ENCODE data around the gene VPS8. TPM values are rescaled to one million over a fixed set of nuclear protein-coding genes. Genes with fewer than 3 reads are reported as not detected.

Gene VPS8
- total RNA-seq, 2 experiments from 2014 or later, result 30.2 to 33.3 TPM

DNA sequence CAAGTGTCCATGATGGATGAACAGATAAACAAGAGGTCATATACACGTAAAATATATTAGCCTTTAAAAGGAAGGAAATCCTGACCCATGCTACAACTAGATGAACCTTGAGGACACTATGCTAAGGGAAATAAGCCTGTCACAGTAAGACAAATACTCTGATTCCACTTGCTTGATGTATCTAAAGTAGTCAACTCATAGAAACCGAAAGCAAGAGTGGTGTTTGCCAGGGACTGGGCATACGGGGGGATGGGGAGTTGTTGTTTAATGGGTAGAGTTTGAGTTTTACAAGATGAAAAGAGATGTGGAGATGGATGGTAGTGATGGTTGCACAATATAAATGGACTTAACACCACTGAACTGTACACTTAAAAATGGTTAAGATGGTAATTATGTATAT is 275.5 kb downstream of the VPS8 start:
- CTCF ChIA-PET, result no interaction called here
- no peak for ATAC-seq
- no peak overlapping the region for H3K4me3 Mint-ChIP-seq

DNA sequence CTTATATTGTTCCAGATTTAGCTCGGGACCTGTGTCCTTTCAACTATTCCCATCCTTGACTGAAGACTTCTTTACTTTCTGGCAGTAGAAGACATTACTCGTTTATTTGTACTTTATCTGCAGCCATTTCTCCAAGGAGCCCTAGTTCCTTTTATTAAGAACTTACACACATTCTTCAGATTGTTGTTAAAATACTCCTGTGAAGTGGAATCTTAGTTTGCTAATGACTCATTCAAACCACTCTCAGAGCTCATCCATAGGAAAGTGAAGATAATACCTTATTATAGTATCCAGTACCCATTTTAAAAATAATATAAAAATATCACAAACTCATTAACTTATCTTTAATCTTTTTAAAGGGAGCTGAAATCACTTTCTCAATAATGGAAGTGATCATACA is 277.4 kb downstream of the VPS8 start:
- TF ChIP-seq, protein P1, sequence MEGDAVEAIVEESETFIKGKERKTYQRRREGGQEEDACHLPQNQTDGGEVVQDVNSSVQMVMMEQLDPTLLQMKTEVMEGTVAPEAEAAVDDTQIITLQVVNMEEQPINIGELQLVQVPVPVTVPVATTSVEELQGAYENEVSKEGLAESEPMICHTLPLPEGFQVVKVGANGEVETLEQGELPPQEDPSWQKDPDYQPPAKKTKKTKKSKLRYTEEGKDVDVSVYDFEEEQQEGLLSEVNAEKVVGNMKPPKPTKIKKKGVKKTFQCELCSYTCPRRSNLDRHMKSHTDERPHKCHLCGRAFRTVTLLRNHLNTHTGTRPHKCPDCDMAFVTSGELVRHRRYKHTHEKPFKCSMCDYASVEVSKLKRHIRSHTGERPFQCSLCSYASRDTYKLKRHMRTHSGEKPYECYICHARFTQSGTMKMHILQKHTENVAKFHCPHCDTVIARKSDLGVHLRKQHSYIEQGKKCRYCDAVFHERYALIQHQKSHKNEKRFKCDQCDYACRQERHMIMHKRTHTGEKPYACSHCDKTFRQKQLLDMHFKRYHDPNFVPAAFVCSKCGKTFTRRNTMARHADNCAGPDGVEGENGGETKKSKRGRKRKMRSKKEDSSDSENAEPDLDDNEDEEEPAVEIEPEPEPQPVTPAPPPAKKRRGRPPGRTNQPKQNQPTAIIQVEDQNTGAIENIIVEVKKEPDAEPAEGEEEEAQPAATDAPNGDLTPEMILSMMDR (IDR thresholded peaks at IDR 0.05), result no peak
- ATAC-seq, result no peak
- Mint-ChIP-seq H3K9me3 (no peaks in the 10 kb centered on the region), H3K4me3 (no peak overlapping the region), H3K27me3 (peaks cover 10% of the 10 kb centered on the region), H3K27ac (no peak overlapping the region), H3K4me1 (ENCODE audit: low read depth) (no peaks in the 10 kb centered on the region), H3K36me3 (ENCODE audit: low read depth) (no peaks in the 10 kb centered on the region)
- no peak for DNase-seq
- POLR2A ChIA-PET, result no interaction called here
- CTCF ChIA-PET, result no interaction called here
- intact Hi-C loops (cut with micrococcal nuclease), result no loop called here

More for the DNA sequence above, 275.5 kb downstream of the VPS8 start:
- no peak overlapping the region for H3K27ac Mint-ChIP-seq
- peaks cover 6% of the 10 kb centered on the region for H3K27me3 Mint-ChIP-seq
- H3K36me3 Mint-ChIP-seq (ENCODE audit: low read depth), result no peaks in the 10 kb centered on the region
- DNase-seq, result no peak
- intact Hi-C loops (cut with micrococcal nuclease), result no loop called here
- POLR2A ChIA-PET, result no interaction called here
- no peaks in the 10 kb centered on the region for H3K4me1 Mint-ChIP-seq (ENCODE audit: low read depth)
- TF ChIP-seq, protein P1 (IDR thresholded peaks at IDR 0.05), result no peak
- no peaks in the 10 kb centered on the region for H3K9me3 Mint-ChIP-seq

DNA sequence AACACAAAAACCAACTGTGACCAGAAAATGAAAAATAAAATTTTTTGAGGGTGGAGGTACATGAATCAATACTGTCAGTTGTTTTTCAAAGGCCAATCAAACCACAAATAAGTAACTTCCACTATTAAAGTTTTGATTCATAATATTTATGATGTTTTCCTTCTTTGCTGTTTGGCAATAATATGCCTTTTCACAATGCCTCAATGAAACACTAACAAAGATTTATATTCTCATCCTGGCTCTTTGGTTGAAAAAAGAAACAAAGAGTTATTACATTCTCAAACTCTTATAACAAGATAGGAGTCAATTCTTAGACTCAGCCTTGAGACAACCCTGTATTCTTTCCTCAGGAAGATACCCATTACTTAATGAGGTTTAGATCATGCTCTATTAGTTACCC is 277.8 kb downstream of the VPS8 start:
- Mint-ChIP-seq H3K36me3 (ENCODE audit: low read depth) (no peaks in the 10 kb centered on the region), H3K27ac (no peak overlapping the region), H3K9me3 (no peaks in the 10 kb centered on the region), H3K27me3 (peaks cover 10% of the 10 kb centered on the region), H3K4me3 (no peak overlapping the region), H3K4me1 (ENCODE audit: low read depth) (no peaks in the 10 kb centered on the region)
- intact Hi-C loops (cut with micrococcal nuclease), result no loop called here
- DNase-seq (no peak), ATAC-seq (no peak)
- ChIA-PET POLR2A (no interaction called here), CTCF (no interaction called here)
- TF ChIP-seq, protein P1 (IDR thresholded peaks at IDR 0.05), result no peak

DNA sequence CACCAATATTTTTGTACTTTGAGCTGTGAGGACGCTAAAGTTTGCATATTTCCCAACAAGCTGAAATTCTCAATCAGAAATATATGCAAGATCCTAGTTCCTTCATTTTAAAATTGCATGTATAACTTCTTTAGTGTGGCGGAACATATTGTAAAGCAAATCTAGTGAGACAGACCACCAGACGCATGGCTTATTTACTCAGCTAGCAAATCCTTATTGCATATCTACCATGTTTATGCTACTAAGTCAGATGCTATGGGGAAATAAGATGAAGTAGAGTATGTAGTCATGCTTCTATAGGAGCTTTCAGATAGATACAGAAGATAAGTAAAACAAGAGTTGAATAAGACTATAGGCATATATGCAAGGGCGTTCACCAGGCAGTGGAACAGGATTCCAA is 278.8 kb downstream of the VPS8 start:
- Mint-ChIP-seq H3K4me3 (no peak overlapping the region), H3K4me1 (ENCODE audit: low read depth) (no peaks in the 10 kb centered on the region), H3K27ac (no peak overlapping the region), H3K9me3 (no peaks in the 10 kb centered on the region), H3K36me3 (ENCODE audit: low read depth) (no peaks in the 10 kb centered on the region), H3K27me3 (peaks cover 10% of the 10 kb centered on the region)
- POLR2A ChIA-PET, result no interaction called here
- TF ChIP-seq, protein P1 (IDR thresholded peaks at IDR 0.05), result no peak
- no peak for DNase-seq
- intact Hi-C loops (cut with micrococcal nuclease), result no loop called here
- ATAC-seq, result no peak
- CTCF ChIA-PET, result no interaction called here

DNA sequence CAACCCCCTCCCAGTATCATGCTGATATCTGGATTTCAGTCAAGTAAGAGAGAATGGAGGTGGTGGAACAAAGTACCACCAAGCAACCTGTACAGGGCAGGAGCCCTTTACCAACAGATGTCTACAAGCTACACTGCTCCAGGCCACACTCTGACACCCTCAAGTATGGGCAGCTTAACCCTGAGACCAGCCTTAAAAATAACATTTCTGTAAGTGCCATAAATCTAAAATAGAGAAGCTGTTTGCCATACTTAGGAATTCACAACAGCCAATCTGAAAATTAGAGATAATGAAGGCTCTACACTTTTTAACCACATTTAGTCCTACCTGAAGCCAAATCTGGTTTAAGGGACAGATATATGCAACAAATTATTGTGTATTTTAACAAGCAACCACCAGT is 281.1 kb downstream of the VPS8 start:
- DNase-seq, result no peak
- H3K27ac Mint-ChIP-seq, result no peak overlapping the region
- POLR2A ChIA-PET, result no interaction called here
- CTCF ChIA-PET, result no interaction called here
- intact Hi-C loops (cut with micrococcal nuclease), result no loop called here
- TF ChIP-seq, protein P1 (IDR thresholded peaks at IDR 0.05), result no peak
- no peaks in the 10 kb centered on the region for H3K36me3 Mint-ChIP-seq (ENCODE audit: low read depth)
- H3K9me3 Mint-ChIP-seq, result no peaks in the 10 kb centered on the region
- H3K27me3 Mint-ChIP-seq, result peaks cover 13% of the 10 kb centered on the region
- H3K4me3 Mint-ChIP-seq, result no peak overlapping the region
- no peaks in the 10 kb centered on the region for H3K4me1 Mint-ChIP-seq (ENCODE audit: low read depth)
- no peak for ATAC-seq

All from activated CD8-positive, alpha-beta T cell treated with anti-CD3 and anti-CD28 coated beads for 36 hours (primary cell).